K562 (cell line): Measurements from ENCODE around the gene ZNF391. TPM values are rescaled to one million over a fixed set of nuclear protein-coding genes. Genes with fewer than 3 reads are reported as not detected.
A peak's percentile ranks its signal among the peaks of the same experiment; 100 is the strongest.

Source experiments
- ATAC-seq: fragments of 200-7000 bp; cut with Tn5 transposase; 3 replicates; pipeline ENCODE4 v1.9.1; 2020; ENCODE audit warnings: moderate library complexity
- BruUV-seq: library from RNA; stranded (reverse); fragments of 400-500 nt; replicated peaks from 2 replicates; lab custom pipeline; 2021; lab: Mats Ljungman, UMichigan
- CTCF ChIA-PET: fragments of 300-600 bp; formaldehyde crosslinking; extraction: SDS; loops from one replicate; lab custom pipeline; 2021; ENCODE audit warnings: low intra/inter-chr PET ratio; lab: Yijun Ruan, JAX
- POLR2A ChIA-PET: fragments of 300-600, 350-650 bp; sonication (Branson Sonifier 250); formaldehyde crosslinking; extraction: SDS; loops from one replicate; lab custom pipeline; 2021; ENCODE audit warnings: antibody characterized with exemption, inconsistent platforms; lab: Yijun Ruan, JAX
- DNase-seq, 4 experiments: peaks; one replicate each; pipeline versions ENCODE4 v3.0.0 to v3.0.0-alpha.2; 2011 to 2018; ENCODE audit warnings: low spot score in 3 of 4, mixed read lengths in 3 of 4; ENCODE audit errors: extremely low read depth in 1 of 4
- FAIRE-seq: peaks from 2 replicates; lab custom pipeline; 2011; peaks lifted over from hg19 to GRCh38; lab: Jason Lieb, UNC
- H2AFZ ChIP-seq: 2 replicates; pipeline ENCODE4 v1.6.0; 2011; ENCODE audit warnings: low read depth, low read length, control low read depth, inconsistent platforms
- H3K27ac ChIP-seq: fragments of 200-600 bp; 3 replicates; pipeline ENCODE4 v1.8.0; 2011; ENCODE audit warnings: low read depth, mild to moderate bottlenecking, control low read depth, inconsistent platforms, low read length, moderate library complexity, mixed read lengths; ENCODE audit errors: extremely low read depth
- H3K27me3 ChIP-seq, 2 experiments: fragments of 300-600 bp in 1 of 2; 2 replicates in 1 of 2; 3 replicates in 1 of 2; pipeline versions ENCODE4 v1.6.0 to v1.8.0; 2011; ENCODE audit warnings: inconsistent platforms in 2 of 2, low read length in 2 of 2, mild to moderate bottlenecking in 1 of 2, mixed read lengths in 1 of 2, moderate library complexity in 1 of 2; ENCODE audit not compliant: control insufficient read depth in 2 of 2, insufficient read depth in 2 of 2
- H3K36me3 ChIP-seq: fragments of 300-600 bp; 3 replicates; pipeline ENCODE4 v1.8.0; 2011; ENCODE audit warnings: mild to moderate bottlenecking, low read length, inconsistent platforms; ENCODE audit not compliant: control insufficient read depth, insufficient read depth
- H3K4me1 ChIP-seq, 2 experiments: fragments of 200-600 bp in 1 of 2; replicated peaks in 1 of 2; 2 replicates in 1 of 2; 3 replicates in 1 of 2; pipeline versions ENCODE4 v1.5.1 to v1.8.0; 2011; ENCODE audit warnings: inconsistent platforms in 2 of 2, low read length in 2 of 2, mild to moderate bottlenecking in 1 of 2, mixed read lengths in 1 of 2, moderate library complexity in 1 of 2; ENCODE audit not compliant: control insufficient read depth in 2 of 2, insufficient read depth in 2 of 2
- H3K4me2 ChIP-seq: 2 replicates; pipeline ENCODE4 v1.6.1; 2011; ENCODE audit warnings: low read length, control low read depth, inconsistent platforms, mixed read lengths; ENCODE audit not compliant: insufficient read depth
- H3K4me3 ChIP-seq: fragments of 200-600 bp; sonication (generic), shearing (Covaris generic); 2 replicates; pipeline ENCODE4 v1.5.1; 2016; ENCODE audit warnings: control low read depth, inconsistent platforms
- H3K79me2 ChIP-seq: fragments of 200-600 bp; 3 replicates; pipeline ENCODE4 v1.8.0; 2011; ENCODE audit warnings: low read length, inconsistent platforms; ENCODE audit not compliant: control insufficient read depth, insufficient read depth
- H3K9ac ChIP-seq, 2 experiments: 2 replicates each; pipeline versions ENCODE4 v1.6.0 to v1.6.1; 2011; ENCODE audit warnings: low read depth in 2 of 2, low read length in 2 of 2, control low read depth in 1 of 2, inconsistent platforms in 1 of 2, mild to moderate bottlenecking in 1 of 2, mixed read lengths in 1 of 2; ENCODE audit not compliant: insufficient read depth in 1 of 2
- H3K9me1 ChIP-seq: one replicate; pipeline ENCODE4 v1.6.0; 2011; ENCODE audit warnings: inconsistent platforms, mild to moderate bottlenecking, low read length, moderate library complexity; ENCODE audit not compliant: control insufficient read depth, insufficient read depth
- H3K9me3 ChIP-seq: replicated peaks from 2 replicates; pipeline ENCODE4 v1.5.1; 2011; ENCODE audit warnings: low read depth, low read length, inconsistent platforms; ENCODE audit not compliant: control insufficient read depth, insufficient read depth
- H4K20me1 ChIP-seq: replicated peaks from 2 replicates; pipeline ENCODE4 v1.6.1; 2011; ENCODE audit warnings: low read length, inconsistent platforms, mixed read lengths; ENCODE audit not compliant: control insufficient read depth, insufficient read depth
- FOXA1 ChIP-seq: fragments of 450-650 bp; IDR thresholded peaks from 2 replicates; pipeline ENCODE4 v1.6.1; 2016; ENCODE audit warnings: mild to moderate bottlenecking, borderline replicate concordance
- FOXJ3 ChIP-seq: sonication (generic); formaldehyde crosslinking; IDR thresholded peaks from 2 replicates; pipeline ENCODE4 v1.4.0; 2020; ENCODE audit warnings: mild to moderate bottlenecking, missing genetic modification reagents
- HCFC1 ChIP-seq: IDR thresholded peaks from 2 replicates; pipeline ENCODE4 v1.6.1; 2012; ENCODE audit warnings: low read depth, low read length, improper control_type of control experiment
- NFIC ChIP-seq: fragments of 450-650 bp; IDR thresholded peaks from 2 replicates; pipeline ENCODE4 v1.6.1; 2017; ENCODE audit warnings: mild to moderate bottlenecking, inconsistent platforms
- NFIX ChIP-seq: fragments of 250-450 bp; sonication (Bioruptor Pico); IDR thresholded peaks from 2 replicates; pipeline ENCODE4 v1.4.0; 2020; ENCODE audit warnings: low read depth, mild to moderate bottlenecking, moderate library complexity
- RAD21 ChIP-seq, 2 experiments: fragments of 250-450 bp in 1 of 2; fragments of 450-650 bp in 1 of 2; sonication (Bioruptor Pico) in 1 of 2; formaldehyde crosslinking in 1 of 2; IDR thresholded peaks in 1 of 2; conservative IDR thresholded peaks in 1 of 2; 2 replicates each; pipeline versions ENCODE4 v1.4.0 to v1.8.0; 2020 to 2022; ENCODE audit warnings: mild to moderate bottlenecking in 2 of 2, moderate library complexity in 1 of 2
- SMARCA4 ChIP-seq: fragments of 450-650 bp; IDR thresholded peaks from 2 replicates; pipeline ENCODE4 v1.6.1; 2016
- SMARCA5 ChIP-seq: fragments of 450-650 bp; IDR thresholded peaks from 2 replicates; pipeline ENCODE4 v1.6.1; 2016
- ZBTB8A ChIP-seq: fragments of 450-650 bp; IDR thresholded peaks from 2 replicates; pipeline ENCODE4 v1.6.1; 2018; ENCODE audit warnings: mild to moderate bottlenecking, moderate library complexity; ENCODE audit not compliant: partially characterized antibody
- ZFP36 ChIP-seq: fragments of 150-350 bp; IDR thresholded peaks from 2 replicates; pipeline ENCODE4 v1.6.1; 2018; ENCODE audit warnings: low read length, low read depth; ENCODE audit not compliant: partially characterized antibody
- ZNF354B ChIP-seq: fragments of 250-450 bp; sonication (Bioruptor Pico); IDR thresholded peaks from 2 replicates; pipeline ENCODE4 v1.4.0; 2020
- ZNF785 ChIP-seq: fragments of 250-450 bp; sonication (Bioruptor Pico); IDR thresholded peaks from 2 replicates; pipeline ENCODE4 v1.4.0; 2020; ENCODE audit warnings: mild to moderate bottlenecking
- WGBS: fragments of 100-300 bp; shearing (Covaris generic); methylation state at CpG from one replicate; pipeline ENCODE4 v1.1.6; 2016; ENCODE audit warnings: low coverage, mixed read lengths; ENCODE audit not compliant: insufficient coverage; ENCODE audit errors: missing lambda C conversion rate; 5-methylcytosine and 5-hydroxymethylcytosine counted together
- in situ Hi-C: fragments of 300-500 bp; cut with MboI; formaldehyde crosslinking; loops from 4 replicates; pipeline ENCODE4 v1.15.0; 2018; ENCODE audit warnings: inconsistent platforms, mixed read lengths
- intact Hi-C: fragments of 100-400 bp; cut with micrococcal nuclease; formaldehyde crosslinking; loops from 2 replicates; pipeline ENCODE4 v1.14.2; 2022
- polyA plus RNA-seq, 8 experiments: library from polyadenylated mRNA; depleted of rRNA in 4 of 8; stranded (reverse) in 5 of 8; unstranded in 3 of 8; fragments of >200 nt; fragmentation: Nextera tagmentation in 2 of 8; fragmentation: Illumina TruSeq in 1 of 8; extraction: Ambion mirVana in 2 of 8; extraction: Trizol in 1 of 8; gene quantifications; 2 replicates each; pipeline versions ENCODE4 v1.2.1 to v1.2.3, GENCODE V29; 2011 to 2014; ENCODE audit warnings: inconsistent platforms in 1 of 8, missing spikeins in 1 of 8
- total RNA-seq, 7 experiments: library from RNA; depleted of rRNA in 6 of 7; stranded (reverse); fragments of >200 nt in 6 of 7; fragmentation: Illumina TruSeq in 2 of 7; extraction: Trizol in 2 of 7; gene quantifications; 2 replicates each; pipeline versions ENCODE4 v1.2.1 to v1.2.3, GENCODE V29; 2011 to 2021; ENCODE audit warnings: low replicate concordance in 1 of 7
- TF ChIP-seq, protein P1 (sequence below): sonication (generic); formaldehyde crosslinking; IDR thresholded peaks from 2 replicates; pipeline ENCODE4 v1.8.1; 2023; ENCODE audit warnings: mild to moderate bottlenecking, missing genetic modification reagents

ZNF391 gene
- total and polyA plus RNA-seq, 9 of the 15 experiments (the other 6 are each of a cell fraction or from before 2014, with no cell fraction given) = 2.3 to 10.1 (median 5.8) TPM

DNA sequence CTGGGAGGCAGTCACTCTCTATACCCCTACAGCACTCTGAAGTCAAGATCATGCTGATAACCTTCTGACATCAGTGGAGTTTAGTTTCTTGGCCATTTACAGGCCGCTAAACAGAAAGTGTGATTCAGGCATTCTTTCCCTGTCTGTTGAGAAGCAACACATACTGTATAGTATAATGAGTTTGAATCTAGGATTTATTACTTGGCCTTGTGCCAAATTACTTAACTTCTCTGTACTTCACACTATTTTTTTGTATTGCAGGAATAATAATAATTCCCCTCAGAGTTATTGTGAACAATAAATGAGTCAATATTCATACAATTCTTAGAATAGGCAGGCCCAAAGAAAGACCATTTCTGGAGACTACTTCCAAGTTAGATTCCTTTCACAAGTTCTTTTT is 4.1 kb downstream of the ZNF391 start:
- no peak overlapping the region for H3K27ac ChIP-seq
- ChIA-PET CTCF (no interaction called here), POLR2A (no interaction called here)
- FAIRE-seq = no peak
- WGBS = 59% methylated on average over 1 of the region's 1 CpG
- in situ Hi-C loops (no loop called here), intact Hi-C loops (no loop called here)
- H3K79me2 ChIP-seq = peaks cover 10% of the 10 kb centered on the region
- H3K27me3 ChIP-seq = no peaks in the 10 kb centered on the region
- no peak for ATAC-seq
- no peak overlapping the region for H3K9ac ChIP-seq
- H3K9me1 ChIP-seq = no peaks in the 10 kb centered on the region
- no peaks in the 10 kb centered on the region for H3K36me3 ChIP-seq
- TF ChIP-seq NFIX (CRISPR knock-in tag) = peak; percentile 96
- TF ChIP-seq SMARCA5 = no peak
- TF ChIP-seq NFIC = peak; percentile 99
- TF ChIP-seq HCFC1 = no peak
- no peak for TF ChIP-seq ZNF354B (CRISPR knock-in tag)
- TF ChIP-seq RAD21 (CRISPR knock-in tag; conservative IDR thresholded peaks at IDR 0.05 in 1 of 2, IDR thresholded peaks at IDR 0.05 in 1 of 2) = peak in 1 of 2 experiments; percentile 12; a peak in 1 of 4 replicates
- no peak for TF ChIP-seq ZNF785 (CRISPR knock-in tag)
- no peak overlapping the region for H3K4me3 ChIP-seq
- H2AFZ ChIP-seq = no peak overlapping the region
- BruUV-seq = no TSS peak
- H3K4me1 ChIP-seq = peaks cover 4 to 9% of the 10 kb centered on the region in 2 experiments; a peak in 4 of 5 replicates
- H3K9me3 ChIP-seq = peaks cover 3% of the 10 kb centered on the region; the same call in 1 of the 2 replicates
- H4K20me1 ChIP-seq = no peaks in the 10 kb centered on the region
- DNase-seq = no peak
- no peak overlapping the region for H3K4me2 ChIP-seq

DNA sequence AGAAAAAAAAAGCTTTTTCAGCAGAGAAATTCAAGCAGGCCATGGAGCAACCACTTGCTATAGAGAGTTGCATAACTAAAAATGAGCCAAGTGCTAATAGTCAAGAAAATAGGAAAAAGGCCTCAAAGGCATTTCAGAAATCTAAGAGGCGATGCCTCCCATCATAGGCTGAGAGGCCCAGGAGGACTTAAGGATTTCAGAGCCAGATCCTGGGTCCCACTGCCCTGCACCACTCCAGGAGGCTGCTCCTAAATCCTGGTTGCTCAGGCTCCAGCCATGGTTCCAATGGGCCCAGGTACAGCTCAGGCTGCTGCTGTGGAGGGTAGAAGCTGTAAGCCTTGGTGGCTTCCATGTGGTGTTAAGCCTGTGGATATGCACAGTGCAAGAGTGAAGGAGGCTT is 5.5 kb downstream of the ZNF391 start:
- no peak for DNase-seq
- TF ChIP-seq ZBTB8A = no peak
- TF ChIP-seq FOXJ3 (CRISPR knock-in tag) = no peak
- TF ChIP-seq SMARCA4 = no peak
- TF ChIP-seq FOXA1 = no peak
- peak; percentile 23 for TF ChIP-seq ZFP36
- TF ChIP-seq, protein P1, sequence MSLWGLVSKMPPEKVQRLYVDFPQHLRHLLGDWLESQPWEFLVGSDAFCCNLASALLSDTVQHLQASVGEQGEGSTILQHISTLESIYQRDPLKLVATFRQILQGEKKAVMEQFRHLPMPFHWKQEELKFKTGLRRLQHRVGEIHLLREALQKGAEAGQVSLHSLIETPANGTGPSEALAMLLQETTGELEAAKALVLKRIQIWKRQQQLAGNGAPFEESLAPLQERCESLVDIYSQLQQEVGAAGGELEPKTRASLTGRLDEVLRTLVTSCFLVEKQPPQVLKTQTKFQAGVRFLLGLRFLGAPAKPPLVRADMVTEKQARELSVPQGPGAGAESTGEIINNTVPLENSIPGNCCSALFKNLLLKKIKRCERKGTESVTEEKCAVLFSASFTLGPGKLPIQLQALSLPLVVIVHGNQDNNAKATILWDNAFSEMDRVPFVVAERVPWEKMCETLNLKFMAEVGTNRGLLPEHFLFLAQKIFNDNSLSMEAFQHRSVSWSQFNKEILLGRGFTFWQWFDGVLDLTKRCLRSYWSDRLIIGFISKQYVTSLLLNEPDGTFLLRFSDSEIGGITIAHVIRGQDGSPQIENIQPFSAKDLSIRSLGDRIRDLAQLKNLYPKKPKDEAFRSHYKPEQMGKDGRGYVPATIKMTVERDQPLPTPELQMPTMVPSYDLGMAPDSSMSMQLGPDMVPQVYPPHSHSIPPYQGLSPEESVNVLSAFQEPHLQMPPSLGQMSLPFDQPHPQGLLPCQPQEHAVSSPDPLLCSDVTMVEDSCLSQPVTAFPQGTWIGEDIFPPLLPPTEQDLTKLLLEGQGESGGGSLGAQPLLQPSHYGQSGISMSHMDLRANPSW = no peak
- Histone ChIP-seq H3K27ac (no peak overlapping the region), H4K20me1 (no peaks in the 10 kb centered on the region), H3K4me3 (no peak overlapping the region), H3K36me3 (no peaks in the 10 kb centered on the region; the same call in 2 of the 3 replicates), H3K9me3 (peaks cover 3% of the 10 kb centered on the region; the same call in 1 of the 2 replicates), H2AFZ (no peak overlapping the region), H3K4me2 (no peak overlapping the region), H3K27me3 (no peaks in the 10 kb centered on the region), H3K79me2 (peaks cover 10% of the 10 kb centered on the region), H3K9ac (no peak overlapping the region), H3K9me1 (no peaks in the 10 kb centered on the region), H3K4me1 (peaks cover 0 to 6% of the 10 kb centered on the region in 2 experiments; a peak in 4 of 5 replicates)
- CTCF ChIA-PET = no interaction called here
- no peak for ATAC-seq
- in situ Hi-C loops (no loop called here), intact Hi-C loops (no loop called here)
- POLR2A ChIA-PET = no interaction called here
- BruUV-seq = no TSS peak
- WGBS = 73% methylated on average over 1 of the region's 1 CpG
- FAIRE-seq = no peak
